Astrocyte of the spinal cord (primary cell): ENCODE data around the gene SEMA6B.

Source experiments
- DNase-seq: peaks from one replicate; pipeline ENCODE4 v3.0.0; 2011; ENCODE audit warnings: low read depth, low spot score
- H3K4me3 ChIP-seq: 2 replicates; pipeline ENCODE4 v1.5.1; 2011; ENCODE audit warnings: low read depth, mild to moderate bottlenecking, low read length, moderate library complexity
- CTCF ChIP-seq: IDR thresholded peaks from 2 replicates; pipeline ENCODE4 v1.5.1; 2012; ENCODE audit warnings: low read depth, mild to moderate bottlenecking, low read length, inconsistent platforms
- in situ Hi-C: cut with HindIII; loops from 2 replicates; pipeline ENCODE4 v1.10.0; 2017; ENCODE audit warnings: low sequenced_read_pairs

Gene SEMA6B

GRCh38 chr19:4588291-4588761, 28.8 kb upstream of the SEMA6B start:
- TF ChIP-seq CTCF: no peak
- no peak overlapping the region for H3K4me3 ChIP-seq
- in situ Hi-C loops: no loop called here
- DNase-seq: no peak

GRCh38 chr19:4587527-4587926, 28.0 kb upstream of the SEMA6B start:
- TF ChIP-seq CTCF: no peak
- in situ Hi-C loops: no loop called here
- H3K4me3 ChIP-seq: no peak overlapping the region

GRCh38 chr19:4586691-4587090, 27.2 kb upstream of the SEMA6B start:
- TF ChIP-seq CTCF: no peak
- H3K4me3 ChIP-seq: no peak overlapping the region
- in situ Hi-C loops: no loop called here
- no peak for DNase-seq

More at GRCh38 chr19:4587527-4587926, 28.0 kb upstream of the SEMA6B start:
- no peak for DNase-seq

- no peak for TF ChIP-seq CTCF
- in situ Hi-C loops: no loop called here
- no peak overlapping the region for H3K4me3 ChIP-seq
- DNase-seq: no peak
Measured at GRCh38 chr19:4586245-4586644, 26.8 kb upstream of the SEMA6B start.

- TF ChIP-seq CTCF: no peak
- DNase-seq: no peak
- in situ Hi-C loops: no loop called here
- H3K4me3 ChIP-seq: no peak overlapping the region
Measured at GRCh38 chr19:4585556-4585955, 26.1 kb upstream of the SEMA6B start.

GRCh38 chr19:4584670-4585460, 25.4 kb upstream of the SEMA6B start:
- no peak for DNase-seq
- no peak for TF ChIP-seq CTCF
- in situ Hi-C loops: no loop called here
- H3K4me3 ChIP-seq: peak overlapping the region; percentile 37
